Measurements from ENCODE around the gene RGPD8.
"Not testable (repeated sequence)": the region's sequence is repeated elsewhere in the genome, so short reads cannot be mapped to it uniquely, and the experiment has no call there.

- TF ChIP-seq YY1 (IDR thresholded peaks at IDR 0.05); RAD21 (IDR thresholded peaks at IDR 0.05); CTCF (IDR thresholded peaks at IDR 0.05; ENCODE audit: low read depth, low read length, missing input control); NR2F2 (IDR thresholded peaks at IDR 0.05); HNF4A (conservative IDR thresholded peaks at IDR 0.05); REST (IDR thresholded peaks at IDR 0.05); TAF1 (conservative IDR thresholded peaks at IDR 0.05); SP1 (IDR thresholded peaks at IDR 0.05); ZBTB33 (IDR thresholded peaks at IDR 0.05): not testable (repeated sequence)
These were observed 5.3 kb upstream of the RGPD8 start for GRCh38 chr2:112438603-112439261.

Measured in liver (tissue), 3 donors.